ENCODE results near the gene NEB. TPM values are rescaled to one million over a fixed set of nuclear protein-coding genes. Genes with fewer than 3 reads are reported as not detected.

Gene NEB
- total and polyA plus RNA-seq, 2 of the 13 experiments (the other 11 are each of a cell fraction or from before 2014, with no cell fraction given) = 0.21 to 0.24 TPM

DNA sequence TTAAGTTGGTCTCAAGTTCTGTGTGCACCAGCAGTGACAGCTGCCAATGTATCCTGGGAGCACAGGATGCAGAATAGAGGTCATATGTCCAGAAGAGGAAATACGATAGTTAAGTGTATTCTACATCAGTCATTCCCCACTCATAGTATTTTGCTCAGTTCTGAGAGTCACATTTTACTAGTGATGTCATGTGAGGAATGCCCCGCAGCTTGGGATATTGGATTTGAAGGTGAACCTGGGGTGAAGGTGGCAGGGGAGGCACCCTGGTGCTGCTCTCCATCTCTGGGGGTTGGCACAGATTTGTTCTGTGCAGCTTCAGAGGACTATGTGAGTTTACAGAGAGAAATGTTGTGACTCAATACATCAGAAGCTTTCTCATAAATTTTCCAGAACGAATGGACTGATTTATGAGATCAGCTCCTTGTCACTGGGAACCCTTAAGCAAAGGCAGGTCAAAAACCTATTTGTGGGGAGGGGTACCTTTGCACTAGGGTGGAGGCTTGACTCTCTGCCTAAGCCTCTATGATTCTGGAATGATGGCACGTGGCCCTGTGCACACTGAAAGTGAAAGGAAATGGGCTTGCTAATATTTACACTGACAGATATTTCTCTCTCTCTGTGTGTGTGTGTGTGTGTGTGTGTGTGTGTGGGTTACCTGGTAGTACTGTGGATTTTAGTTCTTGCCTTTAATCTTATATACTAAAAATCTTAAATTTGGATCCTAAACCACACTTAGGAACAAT is 95.9 kb downstream of the NEB start (continued):
- TF ChIP-seq, protein P1, sequence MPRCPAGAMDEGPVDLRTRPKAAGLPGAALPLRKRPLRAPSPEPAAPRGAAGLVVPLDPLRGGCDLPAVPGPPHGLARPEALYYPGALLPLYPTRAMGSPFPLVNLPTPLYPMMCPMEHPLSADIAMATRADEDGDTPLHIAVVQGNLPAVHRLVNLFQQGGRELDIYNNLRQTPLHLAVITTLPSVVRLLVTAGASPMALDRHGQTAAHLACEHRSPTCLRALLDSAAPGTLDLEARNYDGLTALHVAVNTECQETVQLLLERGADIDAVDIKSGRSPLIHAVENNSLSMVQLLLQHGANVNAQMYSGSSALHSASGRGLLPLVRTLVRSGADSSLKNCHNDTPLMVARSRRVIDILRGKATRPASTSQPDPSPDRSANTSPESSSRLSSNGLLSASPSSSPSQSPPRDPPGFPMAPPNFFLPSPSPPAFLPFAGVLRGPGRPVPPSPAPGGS (CRISPR knock-in tag; IDR thresholded peaks at IDR 0.05) = no peak
- TF ChIP-seq GPN1 (CRISPR knock-in tag; IDR thresholded peaks at IDR 0.05; ENCODE audit: borderline replicate concordance) (no peak), ZIK1 (CRISPR knock-in tag; IDR thresholded peaks at IDR 0.05; ENCODE audit: borderline replicate concordance, low read depth) (no peak), ZNF124 (CRISPR knock-in tag; IDR thresholded peaks at IDR 0.05) (no peak), ZNF225 (CRISPR knock-in tag; IDR thresholded peaks at IDR 0.05) (no peak), GTF3A (CRISPR knock-in tag; conservative IDR thresholded peaks at IDR 0.05) (no peak), HES4 (CRISPR knock-in tag; IDR thresholded peaks at IDR 0.05; ENCODE audit: borderline replicate concordance) (no peak), ZNF572 (CRISPR knock-in tag; IDR thresholded peaks at IDR 0.05) (no peak), RFX3 (CRISPR knock-in tag; IDR thresholded peaks at IDR 0.05) (no peak), ZNF326 (CRISPR knock-in tag; IDR thresholded peaks at IDR 0.05; ENCODE audit: borderline replicate concordance) (no peak), GTF2F1 (IDR thresholded peaks at IDR 0.05; ENCODE audit: low read length) (no peak), HNRNPUL1 (IDR thresholded peaks at IDR 0.05; ENCODE audit: low read depth, low read length) (no peak), NFIC (IDR thresholded peaks at IDR 0.05; ENCODE audit: low read length) (peak; percentile 44; the same call in 1 of the 2 replicates), TBX2 (CRISPR knock-in tag; IDR thresholded peaks at IDR 0.05; ENCODE audit: borderline replicate concordance) (peak; percentile 64; the same call in 1 of the 2 replicates), ZBTB38 (CRISPR knock-in tag; IDR thresholded peaks at IDR 0.05) (no peak), POGZ (CRISPR knock-in tag; IDR thresholded peaks at IDR 0.05) (peak; percentile 63), ZNF317 (CRISPR knock-in tag; IDR thresholded peaks at IDR 0.05) (0 out of 2 replicates have a peak, but pooled peaks have one; percentile 39), IRF2 (CRISPR knock-in tag; IDR thresholded peaks at IDR 0.05) (peak; percentile 80), BORCS8-MEF2B (CRISPR knock-in tag; IDR thresholded peaks at IDR 0.05) (no peak), LCORL (IDR thresholded peaks at IDR 0.05) (no peak), LCORL (CRISPR knock-in tag; IDR thresholded peaks at IDR 0.05) (peak; percentile 76; the same call in 1 of the 2 replicates)
- TF ChIP-seq, protein P2, sequence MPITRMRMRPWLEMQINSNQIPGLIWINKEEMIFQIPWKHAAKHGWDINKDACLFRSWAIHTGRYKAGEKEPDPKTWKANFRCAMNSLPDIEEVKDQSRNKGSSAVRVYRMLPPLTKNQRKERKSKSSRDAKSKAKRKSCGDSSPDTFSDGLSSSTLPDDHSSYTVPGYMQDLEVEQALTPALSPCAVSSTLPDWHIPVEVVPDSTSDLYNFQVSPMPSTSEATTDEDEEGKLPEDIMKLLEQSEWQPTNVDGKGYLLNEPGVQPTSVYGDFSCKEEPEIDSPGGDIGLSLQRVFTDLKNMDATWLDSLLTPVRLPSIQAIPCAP (CRISPR knock-in tag; IDR thresholded peaks at IDR 0.05; ENCODE audit: low read depth) = peak; percentile 98
- TF ChIP-seq, protein P3, sequence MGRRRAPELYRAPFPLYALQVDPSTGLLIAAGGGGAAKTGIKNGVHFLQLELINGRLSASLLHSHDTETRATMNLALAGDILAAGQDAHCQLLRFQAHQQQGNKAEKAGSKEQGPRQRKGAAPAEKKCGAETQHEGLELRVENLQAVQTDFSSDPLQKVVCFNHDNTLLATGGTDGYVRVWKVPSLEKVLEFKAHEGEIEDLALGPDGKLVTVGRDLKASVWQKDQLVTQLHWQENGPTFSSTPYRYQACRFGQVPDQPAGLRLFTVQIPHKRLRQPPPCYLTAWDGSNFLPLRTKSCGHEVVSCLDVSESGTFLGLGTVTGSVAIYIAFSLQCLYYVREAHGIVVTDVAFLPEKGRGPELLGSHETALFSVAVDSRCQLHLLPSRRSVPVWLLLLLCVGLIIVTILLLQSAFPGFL (CRISPR knock-in tag; IDR thresholded peaks at IDR 0.05) = no peak
- TF ChIP-seq, protein P4, sequence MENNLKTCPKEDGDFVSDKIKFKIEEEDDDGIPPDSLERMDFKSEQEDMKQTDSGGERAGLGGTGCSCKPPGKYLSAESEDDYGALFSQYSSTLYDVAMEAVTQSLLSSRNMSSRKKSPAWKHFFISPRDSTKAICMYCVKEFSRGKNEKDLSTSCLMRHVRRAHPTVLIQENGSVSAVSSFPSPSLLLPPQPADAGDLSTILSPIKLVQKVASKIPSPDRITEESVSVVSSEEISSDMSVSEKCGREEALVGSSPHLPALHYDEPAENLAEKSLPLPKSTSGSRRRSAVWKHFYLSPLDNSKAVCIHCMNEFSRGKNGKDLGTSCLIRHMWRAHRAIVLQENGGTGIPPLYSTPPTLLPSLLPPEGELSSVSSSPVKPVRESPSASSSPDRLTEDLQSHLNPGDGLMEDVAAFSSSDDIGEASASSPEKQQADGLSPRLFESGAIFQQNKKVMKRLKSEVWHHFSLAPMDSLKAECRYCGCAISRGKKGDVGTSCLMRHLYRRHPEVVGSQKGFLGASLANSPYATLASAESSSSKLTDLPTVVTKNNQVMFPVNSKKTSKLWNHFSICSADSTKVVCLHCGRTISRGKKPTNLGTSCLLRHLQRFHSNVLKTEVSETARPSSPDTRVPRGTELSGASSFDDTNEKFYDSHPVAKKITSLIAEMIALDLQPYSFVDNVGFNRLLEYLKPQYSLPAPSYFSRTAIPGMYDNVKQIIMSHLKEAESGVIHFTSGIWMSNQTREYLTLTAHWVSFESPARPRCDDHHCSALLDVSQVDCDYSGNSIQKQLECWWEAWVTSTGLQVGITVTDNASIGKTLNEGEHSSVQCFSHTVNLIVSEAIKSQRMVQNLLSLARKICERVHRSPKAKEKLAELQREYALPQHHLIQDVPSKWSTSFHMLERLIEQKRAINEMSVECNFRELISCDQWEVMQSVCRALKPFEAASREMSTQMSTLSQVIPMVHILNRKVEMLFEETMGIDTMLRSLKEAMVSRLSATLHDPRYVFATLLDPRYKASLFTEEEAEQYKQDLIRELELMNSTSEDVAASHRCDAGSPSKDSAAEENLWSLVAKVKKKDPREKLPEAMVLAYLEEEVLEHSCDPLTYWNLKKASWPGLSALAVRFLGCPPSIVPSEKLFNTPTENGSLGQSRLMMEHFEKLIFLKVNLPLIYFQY (CRISPR knock-in tag; IDR thresholded peaks at IDR 0.05; ENCODE audit: borderline replicate concordance) = no peak
